ENCODE data around the gene POLR1C.
A peak's percentile ranks its signal among the peaks of the same experiment; 100 is the strongest.
"Not testable (repeated sequence)": the region's sequence is repeated elsewhere in the genome, so short reads cannot be mapped to it uniquely, and the experiment has no call there.

Gene POLR1C

DNA sequence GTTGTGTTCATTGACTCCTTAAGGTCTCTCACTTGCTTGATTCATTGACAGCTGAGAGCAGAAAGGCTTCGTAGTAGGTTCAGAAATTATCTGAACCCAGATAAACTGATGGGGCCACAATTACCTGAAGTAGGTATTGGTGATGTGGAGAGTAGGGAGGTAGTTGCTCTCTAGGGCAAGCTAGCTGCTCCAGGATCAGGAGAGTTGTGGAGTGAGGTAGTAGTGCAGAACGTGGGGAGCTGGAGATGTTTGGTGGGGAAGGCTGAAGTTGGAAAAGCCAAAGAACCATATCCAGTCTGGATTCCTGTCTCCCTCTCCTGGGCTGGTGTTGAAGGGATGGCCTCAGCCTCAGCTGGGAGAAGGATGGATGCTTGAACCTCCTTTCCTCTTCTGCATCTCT lies 23.7 kb upstream of the POLR1C start:
- DNase-seq: no peak

DNA sequence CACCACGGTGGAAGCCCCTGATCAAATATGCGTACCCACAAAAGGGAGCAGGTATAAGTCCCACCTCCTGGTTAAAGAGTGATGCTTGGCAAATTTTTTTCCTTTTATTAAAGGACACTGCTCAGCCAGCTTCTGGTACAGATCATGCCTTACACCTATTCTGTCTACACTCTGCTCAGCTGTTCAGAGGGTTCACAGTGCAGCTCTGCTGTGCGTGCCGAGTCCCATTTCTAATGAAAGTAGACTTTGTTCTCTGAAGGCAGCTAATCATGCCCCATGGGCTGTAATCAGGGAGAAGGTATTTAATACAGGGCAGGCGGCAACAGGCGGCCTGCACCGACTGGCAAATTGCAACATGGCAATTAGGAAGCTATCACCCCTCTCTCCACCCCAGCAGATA lies 23.1 kb upstream of the POLR1C start:
- DNase-seq: no peak

GRCh38 chr6:43494321-43494720 lies 22.6 kb upstream of the POLR1C start:
- no peak for DNase-seq

- DNase-seq: no peak
Observed at GRCh38 chr6:43494766-43495165, 22.1 kb upstream of the POLR1C start.

DNA sequence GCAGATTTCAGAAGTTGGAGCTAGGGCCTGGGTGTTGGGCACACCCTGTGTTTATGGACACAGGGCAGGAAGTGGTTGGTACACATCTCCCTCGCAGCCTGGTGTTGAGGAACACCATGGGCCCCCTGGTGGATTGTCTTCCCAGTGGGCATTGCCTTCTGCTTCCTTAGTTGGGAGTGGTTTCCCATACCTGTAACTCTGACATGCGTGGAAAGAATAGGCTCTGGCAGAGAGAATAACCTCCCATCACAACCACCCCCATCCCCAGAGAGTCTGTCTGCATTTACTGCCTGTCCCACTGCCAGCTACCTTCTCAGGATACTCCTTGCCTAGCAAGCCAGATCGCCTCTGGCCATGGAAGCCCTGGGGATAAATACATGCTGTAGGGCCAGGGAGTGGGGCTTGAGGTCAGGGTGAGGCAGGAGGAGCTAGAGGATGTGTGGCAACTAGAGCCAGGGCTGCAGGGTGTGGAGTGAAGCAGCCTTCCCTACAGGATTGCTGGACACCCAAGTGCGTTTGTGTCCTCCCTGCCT lies 21.4 kb upstream of the POLR1C start:
- DNase-seq: no peak

DNA sequence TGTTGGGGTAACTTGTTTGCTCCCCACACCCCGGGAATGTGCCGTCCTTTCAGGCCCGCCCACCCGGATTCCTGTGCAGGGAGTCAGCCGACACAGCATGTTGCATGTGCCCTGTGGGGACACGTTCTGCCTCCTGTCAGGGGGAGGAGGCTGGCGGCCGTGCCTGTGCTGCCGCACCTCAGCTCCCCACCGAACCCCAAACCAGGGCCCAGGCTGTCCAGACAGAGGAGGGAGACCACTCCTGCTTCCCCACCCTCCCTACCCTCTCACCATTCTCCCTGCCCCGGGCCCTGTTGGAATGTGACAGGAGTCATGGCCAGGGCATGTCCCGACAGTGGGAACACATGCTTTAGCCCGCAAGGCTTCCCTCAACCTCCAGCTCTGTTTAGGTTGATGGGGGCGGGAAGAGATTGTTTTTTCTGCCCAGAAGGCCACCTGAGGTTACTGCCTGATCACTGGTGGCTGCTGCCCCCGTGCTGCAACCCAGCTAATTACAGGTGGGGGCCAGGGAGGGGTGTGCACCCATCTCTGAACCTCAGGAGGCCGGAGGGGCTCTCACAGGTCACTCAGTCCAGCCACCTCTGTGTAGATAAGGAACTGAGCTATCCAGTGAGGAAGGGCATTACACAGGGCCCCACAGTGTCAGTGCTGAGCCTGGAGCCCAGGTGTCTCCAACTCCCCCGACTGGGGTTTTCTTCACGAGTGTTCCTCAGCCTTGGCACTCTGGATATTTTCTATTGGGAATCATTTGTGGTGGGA lies 20.3 kb upstream of the POLR1C start:
- DNase-seq: peak; percentile 53

GRCh38 chr6:43497129-43497396 lies 19.8 kb upstream of the POLR1C start:
- DNase-seq: no peak

DNA sequence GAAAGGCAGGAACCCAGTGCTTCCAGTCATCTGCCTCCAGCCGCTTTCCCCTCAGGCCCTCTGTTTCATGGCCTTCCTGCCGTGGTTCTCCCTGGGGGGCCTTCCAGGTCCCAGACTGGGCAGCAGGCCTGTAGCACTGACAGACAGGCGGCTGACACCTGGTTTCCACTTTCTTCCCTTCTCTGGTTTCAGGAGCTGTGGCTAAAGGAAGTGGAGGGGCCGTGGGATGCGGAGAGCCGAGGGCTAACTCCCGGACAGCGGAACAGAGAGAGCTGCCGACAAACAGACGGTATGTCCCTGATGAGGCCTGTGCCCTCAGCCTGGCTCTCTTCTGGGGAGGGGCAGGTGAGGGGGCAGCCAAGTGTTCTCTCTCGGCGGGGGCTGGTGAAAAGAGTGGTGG lies 19.2 kb upstream of the POLR1C start:
- DNase-seq: no peak

DNA sequence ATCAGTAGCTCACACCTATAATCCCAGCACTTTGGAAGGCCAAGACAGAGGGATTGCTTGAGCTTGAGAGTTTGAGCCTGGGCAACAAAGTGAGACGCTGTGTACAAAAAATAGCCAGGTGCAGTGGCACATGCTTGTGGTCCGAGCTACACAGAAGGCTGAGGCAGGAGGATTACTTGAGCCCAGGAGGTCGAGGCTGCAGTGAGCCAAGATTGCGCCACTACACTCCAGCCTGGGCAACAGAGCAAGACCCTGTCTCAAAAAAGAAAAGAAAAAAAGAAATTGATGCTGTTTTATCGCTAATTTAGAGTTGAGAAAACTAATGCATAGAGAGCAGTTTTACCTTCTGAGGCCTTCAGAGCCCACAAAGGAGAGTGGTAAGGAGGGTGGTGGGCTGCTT lies 18.6 kb upstream of the POLR1C start:
- not testable (repeated sequence) for DNase-seq

GRCh38 chr6:43499028-43499815 lies 17.7 kb upstream of the POLR1C start:
- no peak for DNase-seq

- no peak for DNase-seq
Observed at GRCh38 chr6:43500921-43501320, 16.0 kb upstream of the POLR1C start.

- DNase-seq: no peak
Observed at GRCh38 chr6:43502666-43503065, 14.2 kb upstream of the POLR1C start.

GRCh38 chr6:43503443-43503842 lies 13.4 kb upstream of the POLR1C start:
- DNase-seq: no peak

DNA sequence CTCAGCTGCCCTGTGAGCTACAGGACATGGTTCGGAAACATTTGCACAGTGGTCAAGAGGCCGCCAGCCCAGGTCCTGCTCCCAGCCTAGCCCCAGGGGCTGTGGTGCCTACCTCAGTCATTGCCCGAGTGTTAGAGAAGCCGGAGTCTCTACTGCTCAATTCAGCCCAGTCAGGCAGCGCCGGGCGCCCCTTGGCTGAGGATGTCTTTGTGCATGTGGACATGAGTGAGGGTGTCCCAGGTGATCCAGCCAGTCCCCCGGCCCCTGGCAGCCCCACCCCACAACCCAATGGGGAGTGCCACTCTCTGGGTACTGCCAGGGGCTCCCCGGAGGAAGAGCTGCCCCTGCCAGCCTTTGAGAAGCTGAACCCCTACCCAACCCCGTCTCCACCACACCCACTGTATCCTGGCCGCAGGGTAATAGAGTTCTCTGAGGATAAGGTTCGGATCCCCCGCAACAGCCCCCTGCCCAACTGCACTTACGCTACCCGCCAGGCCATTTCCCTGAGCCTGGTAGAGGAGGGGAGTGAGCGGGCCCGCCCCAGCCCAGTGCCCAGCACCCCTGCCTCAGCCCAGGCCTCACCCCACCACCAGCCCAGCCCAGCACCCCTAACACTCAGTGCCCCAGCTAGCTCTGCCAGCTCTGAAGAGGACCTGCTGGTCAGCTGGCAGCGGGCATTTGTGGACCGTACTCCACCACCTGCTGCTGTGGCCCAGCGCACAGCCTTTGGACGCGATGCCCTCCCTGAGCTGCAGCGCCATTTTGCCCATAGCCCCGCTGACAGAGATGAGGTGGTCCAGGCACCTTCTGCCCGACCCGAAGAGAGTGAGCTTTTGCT lies 11.9 kb upstream of the POLR1C start:
- no peak for DNase-seq

DNA sequence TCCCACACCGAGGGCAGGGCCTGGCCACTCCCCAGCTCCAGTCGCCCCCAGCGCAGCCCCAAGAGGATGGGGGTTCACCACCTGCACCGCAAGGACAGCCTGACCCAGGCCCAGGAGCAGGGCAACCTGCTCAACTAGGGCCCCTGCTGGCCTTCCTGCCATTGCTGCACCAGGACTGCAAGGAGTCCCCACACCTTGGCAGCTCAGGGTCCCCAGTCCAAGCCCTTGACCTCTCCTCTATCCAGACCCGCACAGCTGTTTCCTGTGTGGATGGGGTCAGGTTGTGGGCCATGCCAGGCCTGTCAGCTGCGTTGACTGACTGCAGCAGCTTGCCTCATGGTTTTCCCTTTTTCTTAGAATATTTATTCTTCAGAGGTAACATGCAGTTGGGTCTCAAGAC lies 11.2 kb upstream of the POLR1C start:
- no peak for DNase-seq

DNA sequence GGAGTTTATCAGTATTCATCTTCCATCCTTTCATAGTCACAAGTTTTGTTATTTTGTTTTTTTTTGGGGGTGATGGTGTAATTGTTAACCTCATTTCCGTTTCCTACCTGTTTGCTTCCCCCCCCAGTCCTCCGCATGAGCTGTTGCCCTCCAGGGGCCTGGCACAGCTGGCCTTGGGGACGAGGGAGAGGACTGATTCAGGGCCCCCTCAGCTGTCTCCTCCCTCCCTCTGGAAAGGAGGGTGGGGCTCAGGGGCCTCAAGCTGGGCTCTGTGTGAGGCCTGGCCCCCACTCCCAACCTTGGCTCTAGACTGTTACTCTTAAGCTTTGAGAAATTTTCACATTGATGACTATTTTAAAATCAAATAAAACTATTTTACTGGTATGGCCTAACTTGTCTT lies 10.7 kb upstream of the POLR1C start:
- no peak for DNase-seq

GRCh38 chr6:43506667-43507471 lies 10.0 kb upstream of the POLR1C start:
- peak; percentile 97 for DNase-seq

DNA sequence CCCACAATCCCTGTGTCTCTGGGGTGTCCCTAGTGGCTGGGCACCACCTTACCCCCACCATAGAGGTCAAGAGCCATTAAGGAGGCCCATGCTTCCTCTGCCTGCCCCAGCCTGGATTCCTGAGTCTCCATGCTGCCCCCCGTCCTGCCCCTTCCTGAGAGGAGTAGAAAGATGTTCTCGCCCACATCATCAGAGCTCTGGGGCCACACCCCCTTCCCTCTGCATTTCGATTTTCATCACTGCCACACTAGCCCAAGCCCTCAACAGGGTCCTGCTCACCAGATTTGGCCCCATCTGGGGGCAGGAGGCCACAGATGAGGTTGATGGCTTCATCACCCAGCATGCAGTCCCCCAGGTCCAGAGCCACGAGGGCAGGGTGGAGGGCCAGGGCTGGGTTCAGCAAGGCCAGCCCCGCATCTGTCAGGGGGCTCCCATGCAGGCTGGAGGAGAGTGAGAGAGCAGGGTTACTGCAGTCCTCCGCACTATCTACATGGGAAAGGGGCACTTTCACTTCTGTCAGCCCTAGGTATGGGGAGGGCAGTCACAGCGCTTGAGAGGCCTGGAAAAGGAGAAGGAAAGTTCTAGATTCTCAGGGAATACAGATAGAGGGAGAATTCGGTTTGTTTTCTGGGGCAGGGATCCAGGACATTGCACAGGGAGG lies 8.3 kb upstream of the POLR1C start:
- no peak for DNase-seq

DNA sequence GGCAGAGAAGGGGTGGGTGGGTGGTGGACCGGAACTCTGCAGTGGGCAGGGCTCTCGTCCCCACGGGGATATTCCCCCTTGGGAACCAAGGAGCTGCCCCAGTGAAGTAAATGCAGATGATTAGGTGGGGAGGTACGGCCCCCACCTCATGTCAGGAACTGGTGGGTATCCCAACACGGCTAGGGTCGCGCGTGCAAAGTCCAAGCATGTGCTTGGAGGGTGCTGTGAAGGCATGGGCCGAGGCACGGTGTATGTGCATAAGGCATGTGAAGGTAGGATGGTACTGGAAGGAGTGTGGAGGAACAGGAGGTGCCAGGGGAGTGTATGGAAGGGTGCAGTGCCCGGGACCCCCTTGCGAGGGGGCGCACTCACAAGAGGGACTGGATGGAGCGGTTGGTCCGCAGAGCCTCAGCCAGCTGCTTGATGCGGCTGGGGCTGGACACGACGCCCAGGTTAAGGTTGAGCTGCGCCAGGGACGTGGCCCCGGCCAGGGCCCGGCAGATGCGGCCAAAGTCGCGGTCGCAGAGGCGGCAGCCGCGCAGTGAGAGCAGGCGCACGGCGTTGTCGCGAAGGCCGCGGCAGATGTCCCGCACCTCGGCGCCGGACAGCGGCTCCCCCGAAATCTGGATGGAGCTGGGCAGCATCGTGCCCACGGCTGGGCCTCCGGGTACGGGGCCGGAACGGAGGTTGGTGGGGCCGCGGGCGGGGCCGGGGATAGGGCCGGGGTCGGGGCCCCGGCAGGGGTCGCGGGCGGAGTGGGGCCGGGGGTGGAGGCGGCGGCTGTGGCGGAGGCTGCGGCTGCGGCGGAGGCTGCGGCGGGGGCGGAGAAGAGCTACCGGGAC lies 7.5 kb upstream of the POLR1C start:
- peak; percentile 57 for DNase-seq

DNA sequence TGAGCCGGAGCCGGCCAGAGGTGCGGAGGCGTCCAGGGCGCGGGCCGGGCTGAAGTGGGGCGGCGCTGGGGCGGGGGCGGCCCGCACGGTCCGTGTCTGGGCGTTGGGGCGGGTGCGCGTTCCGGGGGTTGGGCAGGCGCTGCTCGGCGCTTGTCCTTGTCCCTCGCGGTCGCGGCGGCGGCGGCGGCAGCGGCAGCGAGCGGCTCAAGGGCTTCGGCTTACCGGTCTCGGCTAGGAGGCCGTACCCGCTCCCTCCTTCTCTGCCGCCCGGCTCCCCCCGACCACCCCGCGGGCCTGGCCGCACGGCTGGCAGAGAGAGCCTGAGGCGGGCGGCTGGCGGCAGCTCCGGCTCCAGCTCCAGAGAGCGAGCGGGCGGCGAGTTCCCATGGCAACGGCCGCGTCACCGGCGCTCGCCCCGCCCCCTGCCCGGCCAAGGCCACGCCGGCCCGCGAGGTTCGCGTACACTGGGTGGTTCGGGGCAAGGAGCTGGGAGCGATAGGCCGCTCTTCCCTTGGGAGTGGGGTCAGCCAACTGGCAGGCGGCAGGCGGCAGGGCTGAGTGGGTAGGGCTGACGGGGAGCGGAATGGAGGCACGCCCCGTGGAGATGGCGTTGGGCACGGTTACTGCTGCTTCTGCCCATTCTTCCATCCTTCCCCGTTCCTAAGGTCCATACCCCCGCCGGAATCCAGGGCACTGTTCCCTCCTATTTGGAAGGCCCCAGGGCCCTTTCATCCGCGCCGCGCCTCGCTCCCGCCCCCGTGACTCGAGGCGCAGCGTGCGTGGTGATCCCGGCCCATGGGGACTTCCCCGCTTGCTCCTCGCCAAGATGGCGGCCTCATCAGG lies 6.7 kb upstream of the POLR1C start, which contains the start of gene LRRC73:
Gene LRRC73, minus strand, starts transcription at position 363 of the 843 bp plus-strand sequence. CDS start 561 bp downstream, outside the sequence.
- DNase-seq: peak; percentile 94
